Adrenal gland (tissue), 12 donors: ENCODE data around the gene COL5A1. TPM values are rescaled to one million over a fixed set of nuclear protein-coding genes. Genes with fewer than 3 reads are reported as not detected.

ENCODE experiments used
- DNase-seq, 7 donors: peaks; one replicate each; pipeline ENCODE4 v3.0.0-alpha.2; 2019 to 2020
- H3K27ac ChIP-seq, 5 donors: fragments of 200-600 bp; sonication (generic) in 4 of 5; 1 replicate in 3 of 5; 2 replicates in 2 of 5; pipeline versions ENCODE4 v1.5.1 to v1.8.0; 2016 to 2020; ENCODE audit warnings: mild to moderate bottlenecking in 1 of 5
- H3K27me3 ChIP-seq: fragments of 200-600 bp; 2 replicates; pipeline ENCODE4 v1.8.0; 2021
- H3K36me3 ChIP-seq, 2 donors: fragments of 200-600 bp; replicated peaks in 1 of 2; 1 replicate in 1 of 2; 2 replicates in 1 of 2; pipeline versions ENCODE4 v1.5.1 to v1.8.0; 2018 to 2022
- H3K4me1 ChIP-seq, 2 donors: fragments of 200-600 bp; replicated peaks in 1 of 2; 1 replicate in 1 of 2; 2 replicates in 1 of 2; pipeline versions ENCODE4 v1.5.1 to v1.8.0; 2018 to 2021
- H3K4me3 ChIP-seq, 4 donors: fragments of 200-600 bp; sonication (generic) in 3 of 4; one replicate each; pipeline ENCODE4 v1.5.1; 2016 to 2018
- H3K9me3 ChIP-seq, 3 donors: fragments of 200-600 bp; sonication (generic) in 1 of 3; replicated peaks in 1 of 3; 1 replicate in 2 of 3; 2 replicates in 1 of 3; pipeline versions ENCODE4 v1.5.1 to v1.8.0; 2016 to 2021
- CTCF ChIP-seq, 6 experiments: fragments of 450-650 bp in 4 of 6; fragments of 200-600 bp in 2 of 6; sonication (generic) in 1 of 6; IDR thresholded peaks; 1 replicate in 5 of 6; 2 replicates in 1 of 6; pipeline versions ENCODE4 v1.5.1 to v1.8.0; 2016 to 2021; ENCODE audit warnings: antibody characterized with exemption in 6 of 6, mild to moderate bottlenecking in 2 of 6, moderate library complexity in 1 of 6
- POLR2A ChIP-seq, 2 donors: fragments of 450-650 bp; IDR thresholded peaks; one replicate each; pipeline ENCODE4 v1.6.1; 2017; ENCODE audit warnings: antibody characterized with exemption in 2 of 2, mild to moderate bottlenecking in 2 of 2, moderate library complexity in 1 of 2
- WGBS, 4 donors: extraction: QIAGEN DNeasy Blood & Tissue Kit in 2 of 4; methylation state at CpG; one replicate each; pipeline versions ENCODE4 v1.1.5 to v1.1.7; 2013 to 2017; 5-methylcytosine and 5-hydroxymethylcytosine counted together
- intact Hi-C, 2 donors: fragments of 100-400 bp; cut with DNase I; formaldehyde crosslinking; loops; one replicate each; pipeline versions ENCODE4 v1.14.1 to v1.15.0; 2022 to 2023
- polyA plus RNA-seq, 3 donors: library from polyadenylated mRNA; stranded (reverse); fragments of 200-250 nt in 2 of 3; fragments of 350-450 nt in 1 of 3; fragmentation: Illumina TruSeq in 1 of 3; extraction: RNeasy Lipid Tissue Mini Kit (QIAGEN cat#74804) in 1 of 3; gene quantifications; one replicate each; pipeline ENCODE4 v1.2.3, GENCODE V29; 2013 to 2014
- total RNA-seq, 9 donors: library from RNA; depleted of rRNA in 4 of 9; stranded (reverse); fragments of >200 nt in 4 of 9; fragments of 120-200 nt in 1 of 9; fragmentation: NEBNext Ultra II Directional in 1 of 9; extraction: Animal tissue kit (Norgen Biotek cat#: 25700) in 1 of 9; gene quantifications; one replicate each; pipeline versions ENCODE4 v1.1.0 to v1.2.4, GENCODE V29; 2013 to 2023
- donor health status: healthy with polysubstance abuse.
- donor health status: Bipolar disorder and iron deficiency.
- donor health status: DM: yes; HTN: yes; CAD: no.
- donor health status: DM: no; HTN: no; CAD: no.
- donor health status: DM: no; HTN: no; CAD: no.
- donor health status: DM: yes; HTN: yes; CAD: no.

Gene COL5A1
- total and polyA plus RNA-seq, 12 donors: 3.5 to 45.5 (median 29.3) TPM

- peaks cover 0 to 3% of the 10 kb centered on the region in 2 donors for H3K36me3 ChIP-seq
Observed at GRCh38 chr9:134809292-134809691, 167.7 kb downstream of the COL5A1 start.

GRCh38 chr9:134809826-134810225 is 168.2 kb downstream of the COL5A1 start:
- TF ChIP-seq CTCF (IDR thresholded peaks at IDR 0.05): no peak
- no peak for TF ChIP-seq POLR2A (IDR thresholded peaks at IDR 0.05)
- H3K4me3 ChIP-seq: no peak overlapping the region
- no peak overlapping the region for H3K27ac ChIP-seq
- no peaks in the 10 kb centered on the region for H3K4me1 ChIP-seq
- H3K9me3 ChIP-seq: no peaks in the 10 kb centered on the region
- WGBS, 4 donors: 91 to 93% (median 91%) methylated on average over 10 of the region's 10 CpGs
- intact Hi-C loops: no loop called here
- H3K36me3 ChIP-seq: peaks cover 0 to under 1% of the 10 kb centered on the region in 2 donors
- DNase-seq: no peak
- no peaks in the 10 kb centered on the region for H3K27me3 ChIP-seq

More at GRCh38 chr9:134809292-134809691, 167.7 kb downstream of the COL5A1 start:
- Histone ChIP-seq H3K27me3 (no peaks in the 10 kb centered on the region), H3K9me3 (no peaks in the 10 kb centered on the region), H3K4me1 (no peaks in the 10 kb centered on the region), H3K27ac (no peak overlapping the region), H3K4me3 (no peak overlapping the region)
- intact Hi-C loops: no loop called here
- DNase-seq: no peak
- WGBS, 4 donors: 90 to 95% (median 93%) methylated on average over 13 to 15 of the region's 15 CpGs
- no peak for TF ChIP-seq POLR2A (IDR thresholded peaks at IDR 0.05)

GRCh38 chr9:134811079-134811672 is 169.6 kb downstream of the COL5A1 start:
- intact Hi-C loops: no loop called here
- H3K27ac ChIP-seq: no peak overlapping the region
- no peak overlapping the region for H3K4me3 ChIP-seq
- WGBS, 4 donors: 85 to 94% (median 92%) methylated on average over 11 to 22 of the region's 22 CpGs
- no peaks in the 10 kb centered on the region for H3K9me3 ChIP-seq
- peaks cover 0 to 4% of the 10 kb centered on the region in 2 donors for H3K36me3 ChIP-seq
- H3K27me3 ChIP-seq: no peaks in the 10 kb centered on the region
- DNase-seq: no peak
- no peak for TF ChIP-seq CTCF (IDR thresholded peaks at IDR 0.05)
- no peak for TF ChIP-seq POLR2A (IDR thresholded peaks at IDR 0.05)
- H3K4me1 ChIP-seq: no peaks in the 10 kb centered on the region

- TF ChIP-seq CTCF (IDR thresholded peaks at IDR 0.05) (no peak), POLR2A (IDR thresholded peaks at IDR 0.05) (no peak)
- Histone ChIP-seq H3K36me3 (peaks cover 0 to 4% of the 10 kb centered on the region in 2 donors), H3K4me1 (no peaks in the 10 kb centered on the region), H3K9me3 (no peaks in the 10 kb centered on the region), H3K4me3 (no peak overlapping the region), H3K27me3 (no peaks in the 10 kb centered on the region), H3K27ac (no peak overlapping the region)
- DNase-seq: no peak
- intact Hi-C loops: no loop called here
- WGBS, 4 donors: 76 to 80% (median 76%) methylated on average over 14 of the region's 14 CpGs
Observed at GRCh38 chr9:134811673-134812342, 170.2 kb downstream of the COL5A1 start.

GRCh38 chr9:134812343-134812673 is 170.7 kb downstream of the COL5A1 start:
- TF ChIP-seq CTCF (IDR thresholded peaks at IDR 0.05) (no peak), POLR2A (IDR thresholded peaks at IDR 0.05) (no peak)
- intact Hi-C loops: no loop called here
- 75 to 82% (median 78%) methylated on average over 8 to 11 of the region's 11 CpGs for WGBS, 4 donors
- Histone ChIP-seq H3K27me3 (no peaks in the 10 kb centered on the region), H3K36me3 (peaks cover 0 to 4% of the 10 kb centered on the region in 2 donors), H3K4me1 (no peaks in the 10 kb centered on the region), H3K4me3 (no peak overlapping the region), H3K27ac (no peak overlapping the region), H3K9me3 (no peaks in the 10 kb centered on the region)
- no peak for DNase-seq
